ENCODE results near the gene ZFHX2. TPM values are rescaled to one million over a fixed set of nuclear protein-coding genes. Genes with fewer than 3 reads are reported as not detected.

Gene ZFHX2
- total and polyA plus RNA-seq, 2 of the 13 experiments (the other 11 are each of a cell fraction or from before 2014, with no cell fraction given): 0.17 to 0.44 TPM

DNA sequence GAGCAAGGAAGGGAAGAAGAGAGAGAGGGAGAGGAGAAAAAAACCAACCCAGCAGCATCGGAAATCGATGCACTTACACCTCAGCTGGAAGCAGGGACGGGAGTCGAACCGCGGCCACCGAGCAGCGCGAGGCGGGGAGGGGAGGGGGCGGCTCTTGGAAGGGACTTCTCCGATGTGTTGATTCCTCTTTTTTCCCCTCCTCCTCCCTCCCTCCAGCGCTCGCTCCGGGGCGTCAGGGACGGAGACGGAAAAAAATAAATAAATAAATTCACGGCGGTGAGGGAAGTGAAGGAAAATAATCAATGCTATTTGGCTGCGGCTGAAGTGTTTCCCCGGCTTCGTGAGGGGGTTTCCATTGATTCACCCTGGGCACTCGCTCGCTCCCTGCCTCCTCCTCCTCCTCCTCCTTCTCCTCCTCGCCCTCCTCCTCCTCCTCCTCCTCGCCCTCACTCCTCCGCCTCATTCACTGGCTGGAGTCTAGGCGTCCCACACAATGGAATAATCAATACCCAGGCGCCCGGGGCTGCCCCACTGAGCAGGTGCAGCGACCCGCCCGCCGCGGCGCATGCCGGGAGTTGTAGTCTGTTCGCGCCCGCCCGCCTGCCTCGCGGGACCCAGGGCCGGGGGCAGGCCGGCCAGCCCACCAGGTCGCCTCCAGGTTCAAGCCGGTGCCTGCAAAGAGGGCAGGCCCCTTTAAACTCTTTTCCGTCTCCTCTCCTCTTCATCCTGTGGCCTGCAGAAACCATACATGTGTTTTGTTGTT is at the start of gene ZFHX2 (continued):
- peak; percentile 66 for TF ChIP-seq ZNF781 (CRISPR knock-in tag; IDR thresholded peaks at IDR 0.05; ENCODE audit: borderline replicate concordance, not compliant biosample characterization)
- TF ChIP-seq, protein P1, sequence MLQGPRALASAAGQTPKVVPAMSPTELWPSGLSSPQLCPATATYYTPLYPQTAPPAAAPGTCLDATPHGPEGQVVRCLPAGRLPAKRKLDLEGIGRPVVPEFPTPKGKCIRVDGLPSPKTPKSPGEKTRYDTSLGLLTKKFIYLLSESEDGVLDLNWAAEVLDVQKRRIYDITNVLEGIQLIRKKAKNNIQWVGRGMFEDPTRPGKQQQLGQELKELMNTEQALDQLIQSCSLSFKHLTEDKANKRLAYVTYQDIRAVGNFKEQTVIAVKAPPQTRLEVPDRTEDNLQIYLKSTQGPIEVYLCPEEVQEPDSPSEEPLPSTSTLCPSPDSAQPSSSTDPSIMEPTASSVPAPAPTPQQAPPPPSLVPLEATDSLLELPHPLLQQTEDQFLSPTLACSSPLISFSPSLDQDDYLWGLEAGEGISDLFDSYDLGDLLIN (CRISPR knock-in tag; IDR thresholded peaks at IDR 0.05; ENCODE audit: borderline replicate concordance): peak; percentile 92; the same call in 1 of the 2 replicates
- peak; percentile 94; the same call in 1 of the 2 replicates for TF ChIP-seq SIN3A (IDR thresholded peaks at IDR 0.05; ENCODE audit: borderline replicate concordance, low read depth, low read length)
- no peak for TF ChIP-seq ZNF24 (IDR thresholded peaks at IDR 0.05)
- TF ChIP-seq, protein P2, sequence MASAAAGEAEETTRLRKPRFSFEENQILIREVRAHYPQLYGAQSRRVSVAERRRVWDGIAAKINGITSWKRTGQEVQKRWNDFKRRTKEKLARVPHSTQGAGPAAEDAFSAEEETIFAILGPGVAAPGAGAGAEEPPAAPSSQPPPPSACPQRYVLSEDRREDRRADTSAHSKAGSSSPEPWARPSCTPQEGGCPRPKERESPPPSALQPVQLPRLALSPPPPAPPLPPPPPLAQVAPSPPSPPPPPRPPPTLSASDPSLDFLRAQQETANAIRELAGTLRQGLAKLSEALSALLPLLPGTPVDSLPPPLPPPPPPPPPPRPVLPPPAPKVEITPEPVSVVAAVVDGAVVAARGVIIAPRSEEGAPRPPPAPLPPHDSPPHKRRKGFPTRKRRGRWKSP (CRISPR knock-in tag; IDR thresholded peaks at IDR 0.05): no peak
- TF ChIP-seq, protein P3, sequence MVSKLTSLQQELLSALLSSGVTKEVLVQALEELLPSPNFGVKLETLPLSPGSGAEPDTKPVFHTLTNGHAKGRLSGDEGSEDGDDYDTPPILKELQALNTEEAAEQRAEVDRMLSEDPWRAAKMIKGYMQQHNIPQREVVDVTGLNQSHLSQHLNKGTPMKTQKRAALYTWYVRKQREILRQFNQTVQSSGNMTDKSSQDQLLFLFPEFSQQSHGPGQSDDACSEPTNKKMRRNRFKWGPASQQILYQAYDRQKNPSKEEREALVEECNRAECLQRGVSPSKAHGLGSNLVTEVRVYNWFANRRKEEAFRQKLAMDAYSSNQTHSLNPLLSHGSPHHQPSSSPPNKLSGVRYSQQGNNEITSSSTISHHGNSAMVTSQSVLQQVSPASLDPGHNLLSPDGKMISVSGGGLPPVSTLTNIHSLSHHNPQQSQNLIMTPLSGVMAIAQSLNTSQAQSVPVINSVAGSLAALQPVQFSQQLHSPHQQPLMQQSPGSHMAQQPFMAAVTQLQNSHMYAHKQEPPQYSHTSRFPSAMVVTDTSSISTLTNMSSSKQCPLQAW (CRISPR knock-in tag; IDR thresholded peaks at IDR 0.05): peak; percentile 72; the same call in 1 of the 2 replicates
- TF ChIP-seq PPARG (CRISPR knock-in tag; conservative IDR thresholded peaks at IDR 0.05): peak; percentile 60
- TF ChIP-seq ZNF138 (CRISPR knock-in tag; IDR thresholded peaks at IDR 0.05; ENCODE audit: low read depth): no peak
- TF ChIP-seq ZNF563 (CRISPR knock-in tag; IDR thresholded peaks at IDR 0.05): peak; percentile 87
- TF ChIP-seq TCF7L2 (IDR thresholded peaks at IDR 0.05; ENCODE audit: low read depth, low read length): no peak
- TF ChIP-seq ESRRA (CRISPR knock-in tag; IDR thresholded peaks at IDR 0.05; ENCODE audit: low read depth): no peak
- TF ChIP-seq KLF11 (CRISPR knock-in tag; IDR thresholded peaks at IDR 0.05): no peak
- TF ChIP-seq DPF2 (CRISPR knock-in tag; IDR thresholded peaks at IDR 0.05; ENCODE audit: borderline replicate concordance, low read depth): no peak; the same call in 1 of the 2 replicates
- TF ChIP-seq SRSF9 (IDR thresholded peaks at IDR 0.05; ENCODE audit: borderline replicate concordance, insufficient read depth, low read depth, low read length, poor library complexity, severe bottlenecking): no peak
- TF ChIP-seq, protein P4, sequence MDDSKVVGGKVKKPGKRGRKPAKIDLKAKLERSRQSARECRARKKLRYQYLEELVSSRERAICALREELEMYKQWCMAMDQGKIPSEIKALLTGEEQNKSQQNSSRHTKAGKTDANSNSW (CRISPR knock-in tag; IDR thresholded peaks at IDR 0.05; ENCODE audit: borderline replicate concordance): peak; percentile 65; the same call in 1 of the 2 replicates
- TF ChIP-seq, protein P5, sequence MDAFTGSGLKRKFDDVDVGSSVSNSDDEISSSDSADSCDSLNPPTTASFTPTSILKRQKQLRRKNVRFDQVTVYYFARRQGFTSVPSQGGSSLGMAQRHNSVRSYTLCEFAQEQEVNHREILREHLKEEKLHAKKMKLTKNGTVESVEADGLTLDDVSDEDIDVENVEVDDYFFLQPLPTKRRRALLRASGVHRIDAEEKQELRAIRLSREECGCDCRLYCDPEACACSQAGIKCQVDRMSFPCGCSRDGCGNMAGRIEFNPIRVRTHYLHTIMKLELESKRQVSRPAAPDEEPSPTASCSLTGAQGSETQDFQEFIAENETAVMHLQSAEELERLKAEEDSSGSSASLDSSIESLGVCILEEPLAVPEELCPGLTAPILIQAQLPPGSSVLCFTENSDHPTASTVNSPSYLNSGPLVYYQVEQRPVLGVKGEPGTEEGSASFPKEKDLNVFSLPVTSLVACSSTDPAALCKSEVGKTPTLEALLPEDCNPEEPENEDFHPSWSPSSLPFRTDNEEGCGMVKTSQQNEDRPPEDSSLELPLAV (CRISPR knock-in tag; conservative IDR thresholded peaks at IDR 0.05; ENCODE audit: low read depth): no peak
- TF ChIP-seq SRSF4 (IDR thresholded peaks at IDR 0.05; ENCODE audit: low read depth, low read length, poor library complexity, severe bottlenecking): no peak
- TF ChIP-seq ZNF678 (CRISPR knock-in tag; IDR thresholded peaks at IDR 0.05): 0 out of 2 replicates have a peak, but pooled peaks have one; percentile 63
- no peak for TF ChIP-seq ZEB1 (IDR thresholded peaks at IDR 0.05; ENCODE audit: insufficient replicate concordance, low read depth)
- TF ChIP-seq ZNF737 (CRISPR knock-in tag; IDR thresholded peaks at IDR 0.05; ENCODE audit: borderline replicate concordance): no peak

Measured in HepG2 (cell line).